K562 (cell line): ENCODE data around the gene MBD4. TPM values are rescaled to one million over a fixed set of nuclear protein-coding genes. Genes with fewer than 3 reads are reported as not detected.

Experiments used
- ATAC-seq: fragments of 200-7000 bp; cut with Tn5 transposase; 3 replicates; pipeline ENCODE4 v1.9.1; 2020; ENCODE audit warnings: moderate library complexity
- BruUV-seq: library from RNA; stranded (reverse); fragments of 400-500 nt; replicated peaks from 2 replicates; lab custom pipeline; 2021; lab: Mats Ljungman, UMichigan
- CTCF ChIA-PET: fragments of 300-600 bp; formaldehyde crosslinking; extraction: SDS; loops from one replicate; lab custom pipeline; 2021; ENCODE audit warnings: low intra/inter-chr PET ratio; lab: Yijun Ruan, JAX
- POLR2A ChIA-PET: fragments of 300-600, 350-650 bp; sonication (Branson Sonifier 250); formaldehyde crosslinking; extraction: SDS; loops from one replicate; lab custom pipeline; 2021; ENCODE audit warnings: antibody characterized with exemption, inconsistent platforms; lab: Yijun Ruan, JAX
- DNase-seq, 4 experiments: peaks; one replicate each; pipeline versions ENCODE4 v3.0.0 to v3.0.0-alpha.2; 2011 to 2018; ENCODE audit warnings: low spot score in 3 of 4, mixed read lengths in 3 of 4; ENCODE audit errors: extremely low read depth in 1 of 4
- FAIRE-seq: peaks from 2 replicates; lab custom pipeline; 2011; peaks lifted over from hg19 to GRCh38; lab: Jason Lieb, UNC
- H2AFZ ChIP-seq: 2 replicates; pipeline ENCODE4 v1.6.0; 2011; ENCODE audit warnings: low read depth, low read length, control low read depth, inconsistent platforms
- H3K27ac ChIP-seq: fragments of 200-600 bp; 3 replicates; pipeline ENCODE4 v1.8.0; 2011; ENCODE audit warnings: low read depth, mild to moderate bottlenecking, control low read depth, inconsistent platforms, low read length, moderate library complexity, mixed read lengths; ENCODE audit errors: extremely low read depth
- H3K27me3 ChIP-seq, 2 experiments: fragments of 300-600 bp in 1 of 2; 2 replicates in 1 of 2; 3 replicates in 1 of 2; pipeline versions ENCODE4 v1.6.0 to v1.8.0; 2011; ENCODE audit warnings: inconsistent platforms in 2 of 2, low read length in 2 of 2, mild to moderate bottlenecking in 1 of 2, mixed read lengths in 1 of 2, moderate library complexity in 1 of 2; ENCODE audit not compliant: control insufficient read depth in 2 of 2, insufficient read depth in 2 of 2
- H3K36me3 ChIP-seq: fragments of 300-600 bp; 3 replicates; pipeline ENCODE4 v1.8.0; 2011; ENCODE audit warnings: mild to moderate bottlenecking, low read length, inconsistent platforms; ENCODE audit not compliant: control insufficient read depth, insufficient read depth
- H3K4me1 ChIP-seq, 2 experiments: fragments of 200-600 bp in 1 of 2; replicated peaks in 1 of 2; 2 replicates in 1 of 2; 3 replicates in 1 of 2; pipeline versions ENCODE4 v1.5.1 to v1.8.0; 2011; ENCODE audit warnings: inconsistent platforms in 2 of 2, low read length in 2 of 2, mild to moderate bottlenecking in 1 of 2, mixed read lengths in 1 of 2, moderate library complexity in 1 of 2; ENCODE audit not compliant: control insufficient read depth in 2 of 2, insufficient read depth in 2 of 2
- H3K4me2 ChIP-seq: 2 replicates; pipeline ENCODE4 v1.6.1; 2011; ENCODE audit warnings: low read length, control low read depth, inconsistent platforms, mixed read lengths; ENCODE audit not compliant: insufficient read depth
- H3K4me3 ChIP-seq: fragments of 200-600 bp; sonication (generic), shearing (Covaris generic); 2 replicates; pipeline ENCODE4 v1.5.1; 2016; ENCODE audit warnings: control low read depth, inconsistent platforms
- H3K79me2 ChIP-seq: fragments of 200-600 bp; 3 replicates; pipeline ENCODE4 v1.8.0; 2011; ENCODE audit warnings: low read length, inconsistent platforms; ENCODE audit not compliant: control insufficient read depth, insufficient read depth
- H3K9ac ChIP-seq, 2 experiments: 2 replicates each; pipeline versions ENCODE4 v1.6.0 to v1.6.1; 2011; ENCODE audit warnings: low read depth in 2 of 2, low read length in 2 of 2, control low read depth in 1 of 2, inconsistent platforms in 1 of 2, mild to moderate bottlenecking in 1 of 2, mixed read lengths in 1 of 2; ENCODE audit not compliant: insufficient read depth in 1 of 2
- H3K9me1 ChIP-seq: one replicate; pipeline ENCODE4 v1.6.0; 2011; ENCODE audit warnings: inconsistent platforms, mild to moderate bottlenecking, low read length, moderate library complexity; ENCODE audit not compliant: control insufficient read depth, insufficient read depth
- H3K9me3 ChIP-seq: replicated peaks from 2 replicates; pipeline ENCODE4 v1.5.1; 2011; ENCODE audit warnings: low read depth, low read length, inconsistent platforms; ENCODE audit not compliant: control insufficient read depth, insufficient read depth
- H4K20me1 ChIP-seq: replicated peaks from 2 replicates; pipeline ENCODE4 v1.6.1; 2011; ENCODE audit warnings: low read length, inconsistent platforms, mixed read lengths; ENCODE audit not compliant: control insufficient read depth, insufficient read depth
- GTF2E2 ChIP-seq: fragments of 200-800 bp; sonication (Bioruptor generic); IDR thresholded peaks from 2 replicates; pipeline ENCODE4 v1.6.1; 2016; ENCODE audit warnings: missing genetic modification characterization, missing compliant biosample characterization
- SIN3A ChIP-seq, 2 experiments: fragments of 150-350 bp in 1 of 2; IDR thresholded peaks; 2 replicates each; pipeline ENCODE4 v1.6.1; 2011 to 2016; ENCODE audit warnings: borderline replicate concordance in 2 of 2, low read depth in 2 of 2, low read length in 2 of 2, mild to moderate bottlenecking in 2 of 2, moderate library complexity in 2 of 2; ENCODE audit not compliant: control insufficient read depth in 1 of 2
- SLC30A9 ChIP-seq: fragments of 250-450 bp; sonication (Bioruptor Pico); IDR thresholded peaks from 2 replicates; pipeline ENCODE4 v1.8.0; 2022; ENCODE audit warnings: mild to moderate bottlenecking, moderate library complexity
- ZNF668 ChIP-seq: fragments of 250-450 bp; sonication (Bioruptor Pico); IDR thresholded peaks from 2 replicates; pipeline ENCODE4 v1.8.0; 2022; ENCODE audit warnings: mild to moderate bottlenecking, inconsistent platforms
- ZNF785 ChIP-seq: fragments of 250-450 bp; sonication (Bioruptor Pico); IDR thresholded peaks from 2 replicates; pipeline ENCODE4 v1.4.0; 2020; ENCODE audit warnings: mild to moderate bottlenecking
- WGBS: fragments of 100-300 bp; shearing (Covaris generic); methylation state at CpG from one replicate; pipeline ENCODE4 v1.1.6; 2016; ENCODE audit warnings: low coverage, mixed read lengths; ENCODE audit not compliant: insufficient coverage; ENCODE audit errors: missing lambda C conversion rate; 5-methylcytosine and 5-hydroxymethylcytosine counted together
- in situ Hi-C: fragments of 300-500 bp; cut with MboI; formaldehyde crosslinking; loops from 4 replicates; pipeline ENCODE4 v1.15.0; 2018; ENCODE audit warnings: inconsistent platforms, mixed read lengths
- intact Hi-C: fragments of 100-400 bp; cut with micrococcal nuclease; formaldehyde crosslinking; loops from 2 replicates; pipeline ENCODE4 v1.14.2; 2022
- polyA plus RNA-seq, 8 experiments: library from polyadenylated mRNA; depleted of rRNA in 4 of 8; stranded (reverse) in 5 of 8; unstranded in 3 of 8; fragments of >200 nt; fragmentation: Nextera tagmentation in 2 of 8; fragmentation: Illumina TruSeq in 1 of 8; extraction: Ambion mirVana in 2 of 8; extraction: Trizol in 1 of 8; gene quantifications; 2 replicates each; pipeline versions ENCODE4 v1.2.1 to v1.2.3, GENCODE V29; 2011 to 2014; ENCODE audit warnings: inconsistent platforms in 1 of 8, missing spikeins in 1 of 8
- total RNA-seq, 7 experiments: library from RNA; depleted of rRNA in 6 of 7; stranded (reverse); fragments of >200 nt in 6 of 7; fragmentation: Illumina TruSeq in 2 of 7; extraction: Trizol in 2 of 7; gene quantifications; 2 replicates each; pipeline versions ENCODE4 v1.2.1 to v1.2.3, GENCODE V29; 2011 to 2021; ENCODE audit warnings: low replicate concordance in 1 of 7
- TF ChIP-seq, protein P1 (sequence below): fragments of 450-650 bp; formaldehyde crosslinking; conservative IDR thresholded peaks from 2 replicates; pipeline ENCODE4 v1.4.0; 2022; ENCODE audit warnings: mild to moderate bottlenecking, missing genetic modification characterization

MBD4 gene
- total and polyA plus RNA-seq, 9 of the 15 experiments (the other 6 are each of a cell fraction or from before 2014, with no cell fraction given), result 13.3 to 63.9 (median 39.0) TPM

DNA sequence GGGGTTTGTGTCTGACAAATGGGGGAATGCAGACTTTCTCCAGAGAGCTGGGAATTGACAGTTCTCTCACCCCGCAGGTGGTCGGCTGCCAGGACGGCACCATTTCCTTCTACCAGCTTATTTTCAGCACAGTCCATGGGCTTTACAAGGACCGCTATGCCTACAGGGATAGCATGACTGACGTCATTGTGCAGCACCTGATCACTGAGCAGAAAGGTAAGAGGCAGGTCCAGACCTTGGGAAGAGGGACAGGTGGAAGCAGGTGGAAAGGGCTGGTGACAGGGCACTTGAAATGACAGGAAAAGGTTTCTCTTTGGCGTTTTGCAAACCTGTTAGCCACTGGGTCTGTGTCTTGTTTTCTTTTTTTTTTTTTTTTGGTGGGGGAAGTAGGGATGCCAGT is 36.8 kb upstream of the MBD4 start:
- TF ChIP-seq GTF2E2 (tag) (no peak), SIN3A (IDR thresholded peaks at IDR 0.05; ENCODE audit: borderline replicate concordance in 2 of 2, control insufficient read depth in 1 of 2, low read depth in 2 of 2, low read length in 2 of 2) (no peak), SLC30A9 (CRISPR knock-in tag) (no peak), ZNF668 (CRISPR knock-in tag) (no peak), ZNF785 (CRISPR knock-in tag) (no peak)
- TF ChIP-seq, protein P1, sequence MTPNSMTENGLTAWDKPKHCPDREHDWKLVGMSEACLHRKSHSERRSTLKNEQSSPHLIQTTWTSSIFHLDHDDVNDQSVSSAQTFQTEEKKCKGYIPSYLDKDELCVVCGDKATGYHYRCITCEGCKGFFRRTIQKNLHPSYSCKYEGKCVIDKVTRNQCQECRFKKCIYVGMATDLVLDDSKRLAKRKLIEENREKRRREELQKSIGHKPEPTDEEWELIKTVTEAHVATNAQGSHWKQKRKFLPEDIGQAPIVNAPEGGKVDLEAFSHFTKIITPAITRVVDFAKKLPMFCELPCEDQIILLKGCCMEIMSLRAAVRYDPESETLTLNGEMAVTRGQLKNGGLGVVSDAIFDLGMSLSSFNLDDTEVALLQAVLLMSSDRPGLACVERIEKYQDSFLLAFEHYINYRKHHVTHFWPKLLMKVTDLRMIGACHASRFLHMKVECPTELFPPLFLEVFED (CRISPR knock-in tag), result no peak
- Histone ChIP-seq H3K79me2 (no peaks in the 10 kb centered on the region), H3K27ac (no peak overlapping the region), H2AFZ (no peak overlapping the region), H3K4me2 (no peak overlapping the region), H3K27me3 (no peaks in the 10 kb centered on the region), H3K36me3 (peaks cover 18% of the 10 kb centered on the region; the same call in 1 of the 3 replicates), H4K20me1 (no peaks in the 10 kb centered on the region), H3K9ac (no peak overlapping the region; a peak in 1 of 4 replicates), H3K9me3 (no peaks in the 10 kb centered on the region), H3K4me1 (peaks cover 7 to 9% of the 10 kb centered on the region in 2 experiments; a peak in 4 of 5 replicates), H3K4me3 (no peak overlapping the region), H3K9me1 (no peaks in the 10 kb centered on the region)
- intact Hi-C loops, result no loop called here
- no TSS peak for BruUV-seq
- POLR2A ChIA-PET, result interaction anchor here (0.7 kb wide), 1 partner anchor 458 kb away, joined by 3 read pairs; no protein-coding TSS in a partner anchor
- ATAC-seq (no peak), FAIRE-seq (no peak), DNase-seq (no peak)
- in situ Hi-C loops, result no loop called here
- CTCF ChIA-PET, result no interaction called here
- 79% methylated on average over 6 of the region's 6 CpGs for WGBS
